ENCODE results near the gene RNF135.
A peak's percentile ranks its signal among the peaks of the same experiment; 100 is the strongest.
"Not testable (repeated sequence)": the region's sequence is repeated elsewhere in the genome, so short reads cannot be mapped to it uniquely, and the experiment has no call there.

The RNF135 gene

DNA sequence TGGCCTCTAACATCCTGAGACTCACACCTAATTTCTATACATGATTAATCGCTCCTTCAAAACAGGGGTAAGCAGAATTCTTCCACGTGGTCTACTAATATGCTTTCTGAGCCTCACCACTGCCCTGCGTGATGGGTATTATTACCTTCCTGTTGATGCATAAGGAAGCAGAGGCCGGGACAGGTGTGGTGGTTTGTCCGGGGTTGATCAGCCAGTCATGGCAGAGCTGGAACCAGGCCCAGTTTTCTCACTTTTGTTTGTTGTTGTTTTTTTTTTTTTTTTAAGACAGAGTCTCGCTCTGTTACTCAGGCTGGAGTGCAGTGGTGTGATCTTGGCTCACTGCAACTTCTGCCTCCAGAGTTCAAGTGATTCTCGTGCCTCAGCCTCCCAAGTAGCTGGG is 31.2 kb downstream of the RNF135 start:
- DNase-seq: no peak

DNA sequence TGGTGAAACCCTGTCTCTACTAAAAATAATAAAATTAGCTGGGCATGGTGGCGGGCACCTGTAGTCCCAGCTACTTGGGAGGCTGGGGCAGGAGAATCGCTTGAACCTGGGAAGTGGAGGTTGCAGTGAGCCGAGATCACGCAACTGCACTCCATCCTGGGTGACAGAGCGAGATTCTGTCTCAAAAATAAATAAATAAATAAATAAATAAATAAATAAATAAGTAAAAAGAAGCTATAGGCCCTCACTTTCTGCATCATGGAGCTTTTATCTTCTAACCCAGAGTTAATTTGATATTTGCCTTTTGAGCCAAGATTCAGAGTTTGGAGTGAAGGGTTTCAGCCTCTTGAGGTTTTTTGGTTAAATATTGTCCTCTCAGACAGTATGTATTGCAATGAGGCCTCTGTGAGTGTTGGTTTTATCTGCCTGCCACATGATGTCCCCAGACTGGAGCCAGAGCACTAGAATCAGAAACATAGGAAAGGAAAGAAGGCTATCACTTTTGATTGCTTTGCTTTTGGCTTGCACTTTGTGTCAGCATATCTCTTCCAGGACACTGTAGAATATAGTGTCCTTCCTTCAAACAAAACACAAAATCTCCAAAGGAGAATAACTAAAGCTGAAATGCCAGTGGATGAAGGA is 32.5 kb downstream of the RNF135 start:
- no peak for DNase-seq

DNA sequence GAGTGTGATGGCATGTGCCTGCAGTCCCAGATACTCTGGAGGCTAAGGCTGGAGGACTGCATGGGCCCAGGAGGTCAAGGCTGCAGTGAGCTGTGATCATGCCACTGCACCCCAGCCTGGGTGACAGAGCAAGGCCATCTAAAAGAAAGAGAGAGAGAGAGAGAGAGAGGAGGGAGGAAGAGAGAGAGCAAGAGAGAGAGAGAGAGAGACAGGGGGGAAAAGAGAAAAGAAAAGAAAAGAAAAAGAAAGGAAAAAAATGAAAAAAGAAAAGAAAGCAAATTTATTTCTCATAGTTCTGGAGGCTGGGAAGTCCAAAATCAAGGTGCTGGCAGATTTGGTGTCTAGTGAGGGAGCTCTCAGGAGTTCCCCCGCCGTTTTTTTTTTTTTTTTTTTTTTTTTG is 33.3 kb downstream of the RNF135 start:
- no peak for DNase-seq

DNA sequence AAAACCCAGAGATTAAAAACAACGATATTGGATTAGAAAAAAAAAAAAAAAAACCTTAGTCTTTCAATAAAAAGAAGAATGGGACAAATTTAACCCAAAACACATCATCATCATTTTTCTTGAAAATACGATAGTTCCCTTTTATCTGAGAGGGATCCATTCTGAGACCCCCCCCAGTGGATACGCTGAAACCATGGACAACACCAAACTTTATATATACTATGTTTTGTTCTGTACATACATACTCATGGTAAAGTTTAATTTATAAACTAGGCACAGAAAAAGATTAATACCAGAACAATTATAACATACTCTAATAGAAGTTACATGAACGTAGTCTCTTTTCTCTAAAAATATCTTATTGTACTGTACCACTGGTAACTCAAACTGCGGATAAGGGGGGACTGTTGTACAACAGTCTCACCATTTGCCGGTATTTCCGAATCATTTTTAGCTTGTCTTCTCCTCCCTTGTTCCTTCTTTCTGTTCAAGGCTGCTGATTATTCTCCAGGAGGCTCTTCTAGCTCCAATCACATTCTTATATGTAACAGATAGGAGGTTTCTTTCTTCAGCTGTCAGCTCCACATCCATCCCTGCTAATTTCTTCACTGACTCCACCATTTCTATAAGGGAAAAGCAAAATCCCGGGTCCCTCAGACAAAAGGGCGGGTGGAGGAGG is 37.0 kb downstream of the RNF135 start:
- DNase-seq: peak; percentile 3

DNA sequence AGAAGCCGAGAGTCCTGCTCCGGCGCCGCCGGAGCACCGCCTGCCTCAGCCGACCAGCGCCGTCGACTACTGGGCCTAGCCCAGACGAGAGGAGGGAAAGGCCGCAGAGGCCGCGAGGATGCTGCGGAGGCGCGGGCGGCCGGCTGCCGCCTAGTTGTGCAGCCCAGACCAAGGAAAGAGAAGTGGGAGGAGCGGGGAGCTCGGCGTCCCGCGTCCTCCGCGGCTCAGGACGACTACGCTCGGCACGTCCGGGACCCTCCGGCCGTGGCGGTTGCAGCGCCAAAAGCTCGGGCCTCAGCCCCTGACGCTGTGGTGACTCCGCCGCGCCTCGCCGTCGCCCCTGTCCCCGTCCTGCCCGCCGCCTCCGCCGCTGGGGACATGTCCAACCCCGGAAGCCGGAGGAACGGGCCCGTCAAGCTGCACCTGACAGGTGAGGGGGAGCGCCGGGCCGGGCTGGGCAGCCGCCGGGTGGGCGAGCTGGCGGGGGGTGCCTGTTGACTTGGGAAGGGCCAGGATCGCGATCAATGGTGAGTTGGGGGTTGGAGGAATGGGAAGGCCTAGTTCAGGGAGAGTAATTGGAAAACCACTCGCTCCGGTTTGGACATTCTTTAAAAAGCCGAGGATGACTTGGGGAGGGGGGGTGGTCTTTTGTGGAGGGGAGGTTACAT is 37.7 kb downstream of the RNF135 start:
- DNase-seq: peak; percentile 72

DNA sequence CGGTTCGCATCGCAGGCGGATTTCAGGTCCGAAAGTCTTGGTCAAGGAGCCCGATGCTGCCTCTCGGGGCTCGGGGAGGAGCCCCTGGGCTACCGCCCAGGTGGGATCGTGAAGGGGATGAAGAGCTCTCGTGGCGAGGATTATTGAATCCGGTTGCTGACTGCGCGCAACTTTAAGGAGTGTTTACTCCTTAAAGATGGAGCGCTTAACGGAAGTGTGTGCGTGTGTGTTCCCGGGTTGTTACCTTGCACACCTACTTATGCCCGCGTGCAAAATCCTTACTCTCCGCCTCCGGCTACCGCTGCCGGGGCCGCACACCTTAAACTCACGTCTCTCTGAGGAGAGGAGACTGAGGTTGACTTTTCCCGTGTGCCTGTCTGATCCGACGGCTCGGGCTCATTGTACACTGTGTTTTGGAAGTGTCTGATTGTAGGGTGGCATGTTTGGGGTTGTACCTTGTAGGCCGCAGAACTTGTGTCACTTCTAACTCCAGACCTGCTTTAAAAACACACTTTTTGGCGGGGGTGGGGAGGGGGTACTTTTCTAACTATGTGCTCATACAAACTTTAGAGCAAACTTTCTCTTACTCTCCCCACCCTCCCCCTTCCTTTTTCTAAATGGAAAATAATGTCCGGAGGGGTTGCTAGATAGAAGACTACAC is 38.3 kb downstream of the RNF135 start:
- DNase-seq: not testable (repeated sequence)

DNA sequence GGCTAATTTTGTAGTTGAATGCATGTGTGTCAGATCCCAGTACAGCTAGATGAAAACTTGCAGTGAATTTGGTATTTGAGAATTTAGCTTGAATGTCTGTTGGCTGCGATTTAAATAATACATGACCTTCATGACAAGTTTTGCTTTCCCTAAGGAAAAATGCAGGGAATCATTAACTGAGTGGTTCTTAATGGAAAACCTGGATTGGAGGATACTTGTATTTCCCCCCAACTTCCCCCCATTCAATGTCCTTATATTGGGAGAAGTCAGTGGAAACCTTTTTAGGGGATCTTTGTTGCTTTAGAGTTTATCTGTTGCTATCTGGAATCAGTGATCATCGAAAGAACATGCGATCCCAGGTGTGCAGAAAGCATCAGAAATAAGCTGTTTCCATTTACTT is 39.2 kb downstream of the RNF135 start:
- not testable (repeated sequence) for DNase-seq

DNA sequence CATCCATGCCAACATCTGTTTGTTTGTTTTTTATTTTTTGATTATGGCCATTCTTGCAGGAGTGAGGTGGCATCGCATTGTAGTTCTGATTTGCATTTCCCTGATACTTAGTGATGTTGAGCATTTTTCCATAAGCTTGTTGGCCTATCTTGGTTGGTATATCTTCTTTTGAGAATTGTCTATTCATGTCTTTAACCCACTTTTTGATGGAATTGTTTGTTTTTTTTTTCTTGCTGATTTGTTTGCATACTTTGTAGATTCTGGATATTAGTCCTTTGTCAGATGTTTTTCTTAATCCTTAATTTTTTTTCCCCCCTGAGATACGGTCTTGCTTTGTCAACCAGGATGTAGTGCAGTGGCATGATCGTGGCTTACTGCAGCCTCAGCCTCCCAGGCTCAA is 43.0 kb downstream of the RNF135 start:
- DNase-seq: no peak

DNA sequence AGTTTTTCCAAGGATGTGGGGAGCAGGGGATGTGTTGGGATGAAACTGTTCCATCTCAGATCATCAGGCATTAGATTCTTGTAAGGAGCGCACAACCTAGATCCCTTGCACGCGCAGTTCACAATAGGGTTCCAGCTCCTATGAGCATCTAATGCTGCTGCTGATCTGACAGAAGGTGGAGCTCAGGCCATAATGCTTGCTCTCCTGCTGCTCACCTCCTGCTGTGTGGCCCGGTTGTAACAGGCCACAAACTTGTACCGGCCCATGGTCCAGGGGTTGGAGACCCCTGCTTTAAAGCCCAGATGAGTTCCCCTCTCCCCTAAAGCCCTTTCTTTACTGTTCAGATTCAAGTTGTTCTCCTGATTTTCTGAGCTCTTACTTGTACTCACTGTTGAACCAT is 44.8 kb downstream of the RNF135 start:
- DNase-seq: no peak

DNA sequence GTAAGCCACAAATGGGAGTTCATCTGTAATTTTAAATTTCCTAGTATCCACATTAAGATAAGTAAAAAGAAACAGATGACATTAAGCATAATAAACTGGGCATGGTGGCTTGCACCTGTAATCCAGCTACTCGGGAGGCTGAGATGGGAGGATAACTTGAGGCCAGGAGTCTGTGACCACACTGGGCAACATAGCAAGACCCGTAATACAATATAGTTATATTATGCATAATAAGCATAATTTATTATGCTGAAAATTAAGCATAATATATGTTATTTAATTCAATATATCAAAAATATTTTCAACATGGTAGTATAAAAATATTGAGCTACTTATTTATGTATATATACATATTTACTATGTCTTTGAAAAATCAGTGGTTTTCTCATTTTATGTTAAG is 48.2 kb downstream of the RNF135 start:
- DNase-seq: no peak

DNA sequence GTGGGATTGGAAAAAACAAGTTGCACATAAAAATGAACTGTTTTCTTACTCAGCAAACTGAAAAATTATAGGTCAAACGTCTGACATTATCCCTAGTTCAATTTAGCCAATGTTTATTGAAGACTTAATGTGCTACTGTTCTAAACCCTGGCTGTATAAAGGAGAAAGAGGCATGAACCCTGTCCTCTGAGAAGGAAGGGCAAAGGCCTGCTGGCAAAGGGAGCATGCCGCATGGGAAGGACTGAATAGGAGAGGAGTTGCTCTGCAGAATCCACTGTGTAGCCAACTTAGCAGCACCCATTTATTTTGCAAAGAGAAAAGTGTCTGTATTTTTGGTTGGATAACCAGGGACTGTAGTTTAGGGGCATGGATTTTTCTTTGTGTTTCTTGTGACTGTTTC is 52.3 kb downstream of the RNF135 start:
- not testable (repeated sequence) for DNase-seq

DNA sequence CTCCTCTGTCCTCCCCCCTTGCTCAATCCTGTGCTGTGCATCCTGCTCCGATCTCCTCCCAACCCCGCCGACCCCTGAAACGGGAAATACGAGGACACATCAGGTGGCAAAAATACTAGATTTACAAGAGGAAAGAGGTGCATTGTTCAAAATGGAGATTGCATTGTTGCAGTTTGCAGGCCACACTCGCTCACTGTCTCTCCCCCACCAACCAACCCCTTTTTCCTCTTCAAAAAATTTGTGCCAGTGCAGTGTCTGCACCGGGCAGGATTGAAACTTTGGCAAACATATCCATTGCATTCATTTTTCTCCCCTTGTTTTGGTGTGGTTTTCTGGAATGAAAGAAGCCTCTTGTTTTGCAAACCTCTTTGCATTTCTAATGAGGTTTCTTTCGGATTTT is 61.0 kb downstream of the RNF135 start:
- DNase-seq: no peak

DNA sequence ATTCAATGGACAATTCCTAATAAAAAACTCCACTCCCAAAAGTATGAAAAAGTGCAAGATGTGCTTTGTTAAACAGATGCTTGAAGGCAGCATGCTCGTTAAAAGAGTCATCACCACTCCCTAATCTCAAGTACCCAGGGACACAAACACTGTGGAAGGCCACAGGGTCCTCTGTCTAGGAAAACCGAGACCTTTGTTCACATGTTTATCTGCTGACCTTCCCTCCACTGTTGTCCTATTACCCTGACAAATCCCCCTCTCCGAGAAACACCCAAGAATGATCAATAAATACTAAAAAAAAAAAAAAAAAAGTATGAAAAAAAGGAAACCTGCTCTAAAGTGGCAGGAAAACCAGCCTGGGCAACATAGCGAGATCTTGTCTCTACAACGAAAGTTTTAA is 64.8 kb downstream of the RNF135 start:
- DNase-seq: not testable (repeated sequence)

DNA sequence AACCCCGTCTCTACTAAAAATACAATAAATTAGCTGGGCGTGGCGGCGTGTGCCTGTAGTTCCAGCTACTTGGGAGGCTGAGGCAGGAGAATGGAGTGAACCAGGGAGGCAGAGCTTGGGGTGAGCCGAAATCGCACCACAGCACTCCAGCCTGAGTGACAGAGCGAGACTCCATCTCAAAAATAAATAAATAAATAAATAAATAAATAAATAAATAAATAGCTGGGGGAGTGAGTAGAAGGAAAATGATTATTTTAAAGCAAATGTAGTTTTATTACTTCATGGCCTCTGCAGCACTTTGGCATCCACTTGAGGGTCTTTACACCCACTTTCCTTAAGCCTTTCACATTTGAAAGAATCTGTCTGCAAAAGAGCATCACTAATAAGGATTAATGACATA is 70.0 kb downstream of the RNF135 start:
- not testable (repeated sequence) for DNase-seq

DNA sequence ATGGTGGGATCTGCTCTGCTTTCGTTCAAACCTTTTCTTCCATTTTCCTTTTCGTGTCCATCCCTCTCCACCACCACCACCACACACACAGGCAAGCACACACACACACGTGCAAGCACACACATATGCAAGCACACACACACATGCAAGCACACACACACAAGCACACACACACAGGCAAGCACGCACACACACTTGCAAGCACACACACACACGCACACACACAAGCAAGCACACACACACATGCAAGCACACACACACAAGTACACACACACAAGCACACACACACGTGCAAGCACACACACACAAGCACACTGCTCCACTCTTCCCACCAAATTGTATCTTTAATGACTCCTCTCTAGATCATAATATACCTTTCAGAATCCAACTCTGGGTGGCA is 71.5 kb downstream of the RNF135 start:
- DNase-seq: not testable (repeated sequence)

DNA sequence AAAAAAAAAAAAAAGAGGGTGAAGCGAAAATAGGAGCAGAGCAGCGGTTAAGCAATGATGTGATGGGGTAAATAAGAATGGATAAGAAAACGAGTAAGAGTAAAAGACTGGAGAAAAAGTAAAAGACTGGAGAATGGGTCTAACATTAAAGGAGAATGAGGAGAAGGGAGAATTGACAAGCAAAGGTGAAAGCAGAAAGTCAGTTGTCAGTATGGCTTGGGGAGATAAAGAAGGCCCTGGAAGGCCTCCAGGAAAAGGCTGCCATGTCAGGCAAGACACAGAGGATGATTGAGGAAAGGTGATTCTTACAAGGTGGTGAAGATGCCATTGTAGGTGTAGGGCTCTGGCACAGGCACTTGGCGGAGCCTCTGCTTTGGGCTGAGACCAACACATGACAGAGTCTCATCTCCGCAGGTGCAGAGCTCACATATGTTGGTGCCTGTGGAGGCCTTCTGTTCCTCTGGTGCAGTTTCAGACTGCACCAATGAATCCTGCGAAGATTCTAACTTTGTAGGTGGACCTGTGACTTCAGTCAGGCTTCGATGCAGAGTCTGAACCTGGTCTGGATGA is 76.1 kb downstream of the RNF135 start:
- not testable (repeated sequence) for DNase-seq

DNA sequence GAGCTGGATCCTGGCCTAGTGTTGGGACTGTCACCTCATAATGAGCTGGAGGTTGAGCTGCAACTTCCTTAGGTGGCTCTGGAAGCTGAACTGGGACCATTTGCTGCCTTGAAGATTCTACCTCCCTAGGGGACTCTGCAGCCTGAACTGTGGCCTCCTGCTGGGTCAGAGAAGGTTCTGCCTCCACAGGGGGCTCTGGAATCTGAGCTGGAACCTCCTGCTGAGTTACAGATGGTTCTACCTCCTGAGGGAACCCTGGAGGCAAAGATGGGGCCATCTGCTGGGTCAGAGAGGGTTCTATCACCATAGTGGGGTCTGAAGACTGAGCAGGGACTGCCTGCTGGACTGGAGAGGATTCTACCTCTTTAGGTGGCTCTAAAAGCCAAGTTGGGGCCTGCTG is 77.3 kb downstream of the RNF135 start:
- no peak for DNase-seq

DNA sequence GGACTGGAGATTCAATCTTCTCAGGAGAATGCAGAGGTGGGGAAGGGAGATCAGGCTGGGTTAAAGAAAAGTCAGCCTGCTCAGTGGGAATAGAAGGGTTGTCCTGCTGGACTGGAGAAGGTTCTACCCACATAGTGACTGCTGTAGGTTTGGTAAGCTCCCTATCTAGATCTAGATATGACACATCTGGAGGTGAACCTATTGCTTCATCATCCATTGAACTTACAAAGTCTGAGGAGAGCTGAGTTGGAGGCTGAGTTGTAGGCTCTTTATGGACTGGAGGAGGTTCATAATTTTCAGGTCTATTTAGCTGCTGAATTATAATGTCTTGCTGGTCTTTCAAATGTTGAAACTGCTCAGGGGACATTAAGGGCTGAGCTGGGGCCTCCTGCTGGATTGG is 77.9 kb downstream of the RNF135 start:
- DNase-seq: no peak

Measured in suppressor macrophage treated with lipopolysaccharide for 4 hours (primary cell).